ENCODE results near the gene UNC5CL. TPM values are rescaled to one million over a fixed set of nuclear protein-coding genes. Genes with fewer than 3 reads are reported as not detected.

Gene UNC5CL
- total and polyA plus RNA-seq, 9 of the 15 experiments (the other 6 are each of a cell fraction or from before 2014, with no cell fraction given): 0.07 to 1.8 (median 0.62) TPM; not detected in 1

- TF ChIP-seq ZBTB26 (CRISPR knock-in tag; IDR thresholded peaks at IDR 0.05) (no peak), HBP1 (CRISPR knock-in tag; IDR thresholded peaks at IDR 0.05) (no peak; the same call in 1 of the 2 replicates), SMARCA5 (IDR thresholded peaks at IDR 0.05) (no peak), FOXA1 (IDR thresholded peaks at IDR 0.05; ENCODE audit: borderline replicate concordance) (no peak), E2F6 (IDR thresholded peaks at IDR 0.05; ENCODE audit: borderline replicate concordance in 1 of 2, extremely low read depth in 1 of 2, insufficient read depth in 1 of 2, insufficient read length in 1 of 2, low read depth in 1 of 2, low read length in 1 of 2, poor library complexity in 1 of 2, severe bottlenecking in 1 of 2) (peak in 1 of 2 experiments; percentile 72), ATF2 (CRISPR knock-in tag; IDR thresholded peaks at IDR 0.05) (no peak)
Observed at GRCh38 chr6:41071923-41072835, 33.2 kb upstream of the UNC5CL start, which contains the start of gene OARD1 (continued).

Data from K562 (cell line).